BJ (cell line): ENCODE data around the gene ZCCHC7. TPM values are rescaled to one million over a fixed set of nuclear protein-coding genes. Genes with fewer than 3 reads are reported as not detected.

ENCODE experiments used
- CTCF ChIA-PET: fragments of 350-600 bp; formaldehyde crosslinking; extraction: SDS; loops from one replicate; lab custom pipeline; 2021; ENCODE audit warnings: antibody characterized with exemption, inconsistent platforms; lab: Yijun Ruan, JAX
- POLR2A ChIA-PET: fragments of 300-600 bp; sonication (Branson Sonifier 250); formaldehyde crosslinking; extraction: SDS; loops from one replicate; lab custom pipeline; 2021; ENCODE audit warnings: antibody characterized with exemption; lab: Charles Lee
- DNase-seq: peaks from one replicate; pipeline ENCODE4 v3.0.0-alpha.2; 2011; ENCODE audit warnings: low read depth
- H3K27me3 ChIP-seq: 2 replicates; pipeline ENCODE4 v1.6.0; 2011; ENCODE audit warnings: low read length; ENCODE audit not compliant: control insufficient read depth, insufficient read depth
- H3K36me3 ChIP-seq: 2 replicates; pipeline ENCODE4 v1.5.1; 2011; ENCODE audit warnings: low read length; ENCODE audit not compliant: control insufficient read depth, insufficient read depth
- H3K4me3 ChIP-seq: 2 replicates; pipeline ENCODE4 v1.5.1; 2011; ENCODE audit warnings: low read depth, mild to moderate bottlenecking, control low read depth, low read length
- CTCF ChIP-seq: IDR thresholded peaks from 2 replicates; pipeline ENCODE4 v1.5.1; 2011; ENCODE audit warnings: low read depth, mild to moderate bottlenecking, control low read depth, inconsistent platforms, low read length, moderate library complexity; ENCODE audit not compliant: insufficient read depth
- polyA plus RNA-seq: library from polyadenylated mRNA; depleted of rRNA; stranded (reverse); fragments of >200 nt; gene quantifications from 2 replicates; pipeline ENCODE4 v1.2.3, GENCODE V29; 2011

The ZCCHC7 gene
- polyA plus RNA-seq, 1 experiment = 23.2 TPM

- TF ChIP-seq CTCF = no peak
- Histone ChIP-seq H3K4me3 (no peak overlapping the region), H3K27me3 (no peaks in the 10 kb centered on the region), H3K36me3 (no peaks in the 10 kb centered on the region)
- no peak for DNase-seq
- CTCF ChIA-PET = interaction anchor here (1.0 kb wide), 1 partner anchor 15 kb away, joined by 3 read pairs; no protein-coding TSS in a partner anchor
- POLR2A ChIA-PET = no interaction called here
Measured at GRCh38 chr9:37209431-37210386, 89.3 kb downstream of the ZCCHC7 start.

GRCh38 chr9:37210737-37211523 is 90.6 kb downstream of the ZCCHC7 start:
- no peaks in the 10 kb centered on the region for H3K27me3 ChIP-seq
- POLR2A ChIA-PET = no interaction called here
- TF ChIP-seq CTCF = no peak
- H3K4me3 ChIP-seq = no peak overlapping the region
- DNase-seq = no peak
- CTCF ChIA-PET = interaction anchor here (1.3 kb wide), 1 partner anchor 16 kb away, joined by 5 read pairs; no protein-coding TSS in a partner anchor
- no peaks in the 10 kb centered on the region for H3K36me3 ChIP-seq

DNA sequence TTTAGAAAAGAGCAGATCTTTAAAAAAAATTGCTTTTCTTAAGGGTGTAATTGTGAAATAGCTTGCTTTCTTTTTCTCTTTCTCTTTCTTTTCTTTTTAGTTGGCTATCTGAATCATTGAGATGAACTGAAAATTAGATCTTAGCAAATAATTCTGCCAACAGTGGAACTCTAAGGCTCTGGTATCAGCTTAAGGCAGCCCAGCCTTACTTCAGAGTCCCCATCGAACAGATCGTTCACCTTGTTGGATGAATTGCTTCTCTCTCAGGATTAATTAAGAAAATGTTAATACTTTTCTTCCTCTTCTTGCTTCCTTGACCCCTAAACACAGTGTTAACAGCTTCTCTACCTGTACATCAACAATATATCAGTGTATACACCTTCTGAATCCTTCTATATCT is 92.1 kb downstream of the ZCCHC7 start:
- TF ChIP-seq CTCF = no peak
- no peaks in the 10 kb centered on the region for H3K27me3 ChIP-seq
- H3K4me3 ChIP-seq = no peak overlapping the region
- CTCF ChIA-PET = interaction anchor here (1.3 kb wide), 1 partner anchor 8 kb away, joined by 3 read pairs; no protein-coding TSS in a partner anchor
- no peak for DNase-seq
- POLR2A ChIA-PET = no interaction called here
- no peaks in the 10 kb centered on the region for H3K36me3 ChIP-seq

DNA sequence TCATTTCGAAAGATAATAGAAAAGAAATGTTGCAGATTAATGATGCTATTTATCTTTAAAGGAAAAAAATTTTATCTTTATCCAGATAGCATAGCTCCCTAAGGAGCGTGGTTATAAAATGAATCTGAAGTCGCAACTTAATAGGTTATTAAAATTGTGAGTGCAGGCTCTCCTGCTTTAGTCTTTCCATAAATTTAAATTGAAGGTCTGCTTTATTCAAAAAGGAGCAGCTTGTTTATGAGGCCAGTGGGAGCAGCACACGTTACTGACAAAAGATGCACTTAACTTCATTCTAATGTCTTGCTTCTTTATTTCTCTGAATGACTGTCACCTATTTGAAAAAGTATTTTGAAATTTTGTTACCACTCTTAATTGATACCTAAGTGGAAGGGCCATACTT is 95.0 kb downstream of the ZCCHC7 start:
- ChIA-PET POLR2A (no interaction called here), CTCF (no interaction called here)
- no peak overlapping the region for H3K4me3 ChIP-seq
- DNase-seq = no peak
- H3K36me3 ChIP-seq = no peaks in the 10 kb centered on the region
- H3K27me3 ChIP-seq = no peaks in the 10 kb centered on the region
- no peak for TF ChIP-seq CTCF

- Histone ChIP-seq H3K27me3 (no peaks in the 10 kb centered on the region), H3K36me3 (no peaks in the 10 kb centered on the region), H3K4me3 (no peak overlapping the region)
- DNase-seq = no peak
- ChIA-PET CTCF (no interaction called here), POLR2A (no interaction called here)
- no peak for TF ChIP-seq CTCF
Measured at GRCh38 chr9:37215830-37216229, 95.5 kb downstream of the ZCCHC7 start.
